Fibroblast of pulmonary artery (primary cell): ENCODE measurements around the gene OPRL1.

Experiments
- DNase-seq: peaks from one replicate; pipeline ENCODE4 v3.0.0-alpha.2; 2010; ENCODE audit warnings: low read depth
- H3K4me3 ChIP-seq: replicated peaks from 2 replicates; pipeline ENCODE4 v1.5.1; 2011; ENCODE audit warnings: low read depth, mild to moderate bottlenecking, control low read depth, low read length, moderate library complexity
- TF ChIP-seq, protein P1 (sequence below): IDR thresholded peaks from 2 replicates; pipeline ENCODE4 v1.5.1; 2011; ENCODE audit warnings: mild to moderate bottlenecking, control low read depth, low read length, inconsistent platforms; ENCODE audit errors: missing control alignments

OPRL1 gene

GRCh38 chr20:64049060-64049877 is 30.6 kb upstream of the OPRL1 start, which contains the start of gene SOX18:
Gene SOX18, minus strand, starts transcription at chr20:64049639. Its CDS starts 123 bp downstream, at chr20:64049516.
- peak within 1 kb of the TSS; percentile 34 for H3K4me3 ChIP-seq
- peak; percentile 34 for DNase-seq
- TF ChIP-seq, protein P1, sequence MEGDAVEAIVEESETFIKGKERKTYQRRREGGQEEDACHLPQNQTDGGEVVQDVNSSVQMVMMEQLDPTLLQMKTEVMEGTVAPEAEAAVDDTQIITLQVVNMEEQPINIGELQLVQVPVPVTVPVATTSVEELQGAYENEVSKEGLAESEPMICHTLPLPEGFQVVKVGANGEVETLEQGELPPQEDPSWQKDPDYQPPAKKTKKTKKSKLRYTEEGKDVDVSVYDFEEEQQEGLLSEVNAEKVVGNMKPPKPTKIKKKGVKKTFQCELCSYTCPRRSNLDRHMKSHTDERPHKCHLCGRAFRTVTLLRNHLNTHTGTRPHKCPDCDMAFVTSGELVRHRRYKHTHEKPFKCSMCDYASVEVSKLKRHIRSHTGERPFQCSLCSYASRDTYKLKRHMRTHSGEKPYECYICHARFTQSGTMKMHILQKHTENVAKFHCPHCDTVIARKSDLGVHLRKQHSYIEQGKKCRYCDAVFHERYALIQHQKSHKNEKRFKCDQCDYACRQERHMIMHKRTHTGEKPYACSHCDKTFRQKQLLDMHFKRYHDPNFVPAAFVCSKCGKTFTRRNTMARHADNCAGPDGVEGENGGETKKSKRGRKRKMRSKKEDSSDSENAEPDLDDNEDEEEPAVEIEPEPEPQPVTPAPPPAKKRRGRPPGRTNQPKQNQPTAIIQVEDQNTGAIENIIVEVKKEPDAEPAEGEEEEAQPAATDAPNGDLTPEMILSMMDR, result no peak

DNA sequence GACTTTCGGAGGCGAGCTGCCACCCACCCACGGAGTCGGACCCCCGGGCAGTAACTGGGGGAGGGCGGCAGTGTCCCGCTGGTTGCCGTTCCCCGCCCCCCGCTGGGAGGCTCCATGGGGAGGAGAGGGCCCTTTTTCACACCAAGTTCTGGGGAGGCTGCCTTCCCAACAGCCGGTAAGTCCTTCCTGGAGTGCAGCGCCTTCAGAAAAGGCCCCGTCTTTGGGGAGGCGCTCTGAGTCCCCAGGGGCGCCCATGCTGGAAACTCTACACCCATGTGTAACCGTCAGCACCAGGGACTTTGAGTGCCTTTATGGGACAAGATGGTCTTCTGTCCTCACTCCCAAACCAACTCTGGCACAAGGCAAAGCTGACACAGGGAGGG is 30.0 kb upstream of the OPRL1 start:
- no peak overlapping the region for H3K4me3 ChIP-seq
- DNase-seq, result no peak
- TF ChIP-seq, protein P1, result no peak

DNA sequence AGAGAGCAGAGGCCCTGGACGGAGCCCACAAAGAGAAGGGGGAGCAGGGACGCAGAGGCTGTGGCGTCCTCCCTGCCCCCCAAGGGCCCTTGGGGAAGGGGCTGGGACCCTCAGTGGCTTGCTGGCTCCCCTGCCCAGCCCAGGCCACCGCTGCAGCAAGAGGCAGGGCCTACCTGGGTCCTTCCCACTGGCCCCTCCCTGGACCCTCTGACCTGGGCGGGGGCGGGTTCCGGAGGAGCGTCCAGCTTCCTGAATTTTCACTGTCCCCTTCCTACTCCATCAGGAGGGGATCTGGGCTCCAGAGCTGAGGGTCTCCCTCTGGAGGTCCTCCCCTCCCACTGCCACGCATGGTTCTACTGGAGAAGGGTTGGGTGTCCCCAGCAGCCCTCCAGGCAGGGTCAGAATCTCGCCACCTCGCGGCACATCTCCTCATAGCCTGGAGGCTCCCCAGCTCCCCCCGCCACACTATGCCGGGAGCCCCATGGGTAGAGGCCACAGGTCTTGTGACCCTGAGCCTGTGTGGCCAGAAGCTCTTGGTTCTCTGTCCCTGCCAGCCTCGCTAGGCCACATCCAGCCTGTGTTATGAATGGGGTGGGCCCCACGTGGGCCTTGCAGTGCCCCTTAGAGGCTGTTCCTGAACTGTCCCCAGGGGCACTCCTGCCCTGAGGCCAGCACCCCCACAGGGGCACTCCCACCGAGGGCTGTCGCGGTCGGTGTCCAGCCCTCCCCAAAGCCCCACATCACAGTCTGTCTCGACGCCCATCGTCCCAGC is 29.4 kb upstream of the OPRL1 start:
- no peak for DNase-seq
- H3K4me3 ChIP-seq, result no peak overlapping the region
- TF ChIP-seq, protein P1, result no peak

DNA sequence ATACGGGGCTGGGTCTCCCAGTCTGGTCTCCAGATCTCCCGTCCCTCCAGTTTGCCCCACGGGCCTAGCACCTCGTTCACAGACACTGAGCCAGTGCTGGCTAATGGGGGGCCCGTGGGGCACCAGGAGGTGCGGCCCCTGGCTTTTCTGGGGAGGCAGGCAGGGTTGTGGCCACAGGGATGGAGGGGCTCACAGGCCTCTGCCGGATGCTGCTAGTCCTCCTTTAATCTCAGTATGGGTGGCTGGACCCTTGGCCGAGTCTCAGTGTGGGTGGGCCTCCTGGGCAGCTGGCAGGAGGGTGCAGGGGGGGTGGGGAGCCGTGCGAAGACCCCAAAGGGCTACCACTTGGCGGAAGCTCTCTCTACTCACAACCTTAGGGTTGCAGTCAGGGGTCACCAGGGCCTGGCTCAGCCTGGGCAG is 28.8 kb upstream of the OPRL1 start:
- no peak overlapping the region for H3K4me3 ChIP-seq
- DNase-seq, result no peak

DNA sequence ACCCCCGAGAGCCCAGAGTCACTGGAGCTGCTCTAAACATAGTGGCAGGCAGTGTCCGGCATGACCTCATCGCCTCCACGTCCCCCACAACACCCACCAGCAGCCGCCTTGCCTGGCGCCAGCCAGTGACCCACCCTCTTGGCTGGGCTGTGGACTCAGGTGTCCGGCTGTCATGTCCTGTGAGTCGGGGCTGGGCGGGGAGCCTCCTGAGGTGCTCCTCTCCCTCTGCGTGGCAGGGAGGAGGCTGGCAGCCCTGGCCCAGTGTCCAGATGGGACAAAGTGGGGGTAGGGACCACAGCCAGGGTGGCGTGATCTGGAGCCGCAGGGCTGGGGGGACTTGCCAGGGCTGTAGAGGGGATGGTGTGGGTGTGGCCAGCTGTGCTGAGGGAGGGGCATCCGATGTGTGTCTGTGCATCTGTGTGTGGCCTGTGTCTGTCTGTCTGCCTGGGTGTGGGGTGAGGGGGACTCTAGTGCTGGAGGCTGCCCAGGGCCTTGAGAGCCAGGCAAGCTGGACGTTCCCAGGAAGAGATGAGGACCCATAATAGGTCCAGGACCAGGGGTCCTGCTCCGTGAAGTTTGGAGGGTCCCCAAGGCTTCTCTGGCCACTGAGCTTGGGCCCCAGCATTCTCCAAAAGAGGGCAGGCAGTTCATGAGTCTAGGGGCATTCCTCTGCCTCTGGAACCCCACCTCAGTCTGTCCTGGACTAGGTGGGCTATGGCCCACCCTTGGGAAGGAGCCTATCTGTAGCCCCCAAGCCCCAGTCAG is 28.1 kb upstream of the OPRL1 start:
- TF ChIP-seq, protein P1, result no peak

More for the DNA sequence above, 28.8 kb upstream of the OPRL1 start:
- TF ChIP-seq, protein P1, result no peak

DNA sequence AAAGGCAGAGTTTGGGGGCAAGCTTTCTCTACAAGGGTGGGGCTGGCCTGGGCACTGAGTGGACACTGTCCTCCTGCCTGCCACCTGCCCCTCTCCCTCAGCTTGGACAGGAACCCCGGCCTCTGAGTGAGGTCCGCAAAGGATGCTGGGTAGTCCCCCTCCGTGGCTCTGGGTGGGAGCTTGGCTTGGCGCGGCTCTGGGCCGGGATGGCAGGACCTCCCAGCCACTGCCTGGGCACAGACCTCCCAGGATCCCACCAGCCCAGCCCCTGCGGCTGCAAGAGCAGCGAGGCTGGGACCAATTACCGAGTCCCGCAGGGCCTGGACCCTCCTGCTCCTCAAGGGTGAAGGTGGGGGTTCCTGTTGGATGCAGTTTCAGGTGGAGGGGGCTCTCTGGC is 27.6 kb upstream of the OPRL1 start:
- no peak overlapping the region for H3K4me3 ChIP-seq
- TF ChIP-seq, protein P1, result no peak
- DNase-seq, result no peak

More for the DNA sequence above, 28.1 kb upstream of the OPRL1 start:
- no peak overlapping the region for H3K4me3 ChIP-seq
- no peak for DNase-seq
